Prostate gland (tissue), 2 donors: ENCODE results near the gene SLC25A47.

ENCODE experiments used
- POLR2A ChIP-seq: fragments of 450-650 bp; IDR thresholded peaks from one replicate; pipeline ENCODE4 v1.6.1; 2016; ENCODE audit warnings: antibody characterized with exemption, mild to moderate bottlenecking
- POLR2AphosphoS5 ChIP-seq: sonication (generic); formaldehyde crosslinking; IDR thresholded peaks from one replicate; pipeline ENCODE4 v1.6.1; 2017; ENCODE audit warnings: antibody characterized with exemption
- TF ChIP-seq, protein P1 (sequence below), 4 experiments: fragments of 200-600 bp in 2 of 4; fragments of 450-650 bp in 2 of 4; sonication (generic) in 2 of 4; IDR thresholded peaks; 1 replicate in 3 of 4; 2 replicates in 1 of 4; pipeline ENCODE4 v1.5.1; 2016 to 2019; ENCODE audit warnings: antibody characterized with exemption in 4 of 4, mild to moderate bottlenecking in 2 of 4, moderate library complexity in 2 of 4

- TF ChIP-seq, protein P1, sequence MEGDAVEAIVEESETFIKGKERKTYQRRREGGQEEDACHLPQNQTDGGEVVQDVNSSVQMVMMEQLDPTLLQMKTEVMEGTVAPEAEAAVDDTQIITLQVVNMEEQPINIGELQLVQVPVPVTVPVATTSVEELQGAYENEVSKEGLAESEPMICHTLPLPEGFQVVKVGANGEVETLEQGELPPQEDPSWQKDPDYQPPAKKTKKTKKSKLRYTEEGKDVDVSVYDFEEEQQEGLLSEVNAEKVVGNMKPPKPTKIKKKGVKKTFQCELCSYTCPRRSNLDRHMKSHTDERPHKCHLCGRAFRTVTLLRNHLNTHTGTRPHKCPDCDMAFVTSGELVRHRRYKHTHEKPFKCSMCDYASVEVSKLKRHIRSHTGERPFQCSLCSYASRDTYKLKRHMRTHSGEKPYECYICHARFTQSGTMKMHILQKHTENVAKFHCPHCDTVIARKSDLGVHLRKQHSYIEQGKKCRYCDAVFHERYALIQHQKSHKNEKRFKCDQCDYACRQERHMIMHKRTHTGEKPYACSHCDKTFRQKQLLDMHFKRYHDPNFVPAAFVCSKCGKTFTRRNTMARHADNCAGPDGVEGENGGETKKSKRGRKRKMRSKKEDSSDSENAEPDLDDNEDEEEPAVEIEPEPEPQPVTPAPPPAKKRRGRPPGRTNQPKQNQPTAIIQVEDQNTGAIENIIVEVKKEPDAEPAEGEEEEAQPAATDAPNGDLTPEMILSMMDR (IDR thresholded peaks at IDR 0.05): no peak
- no peak for TF ChIP-seq POLR2A
- no peak for TF ChIP-seq POLR2AphosphoS5
Measured at GRCh38 chr14:100346306-100347091, 23.4 kb downstream of the SLC25A47 start.
